Loucy (cell line): Measurements from ENCODE around the gene KLK6.

Experiments used
- H2AFZ ChIP-seq: fragments of 200-600 bp; sonication (generic); 2 replicates; pipeline ENCODE4 v1.6.0; 2016; ENCODE audit warnings: antibody characterized with exemption, mild to moderate bottlenecking, low read length, moderate library complexity
- H3F3A ChIP-seq: fragments of 200-600 bp; 2 replicates; pipeline ENCODE4 v1.6.0; 2016; ENCODE audit warnings: antibody characterized with exemption, low read depth, mild to moderate bottlenecking
- H3K27me3 ChIP-seq: fragments of 200-600 bp; sonication (generic); 2 replicates; pipeline ENCODE4 v1.6.1; 2014; ENCODE audit warnings: low read length, mild to moderate bottlenecking; ENCODE audit not compliant: insufficient read depth, poor library complexity, severe bottlenecking
- H3K36me3 ChIP-seq: fragments of 200-600 bp; sonication (generic); 2 replicates; pipeline ENCODE4 v1.6.1; 2016; ENCODE audit warnings: low read length; ENCODE audit not compliant: insufficient read depth
- H3K4me1 ChIP-seq: fragments of 200-600 bp; sonication (generic); 2 replicates; pipeline ENCODE4 v1.5.1; 2014; ENCODE audit warnings: low read length, mild to moderate bottlenecking; ENCODE audit not compliant: insufficient read depth, poor library complexity, severe bottlenecking
- H3K4me2 ChIP-seq: fragments of 200-600 bp; sonication (generic); 2 replicates; pipeline ENCODE4 v1.6.0; 2014; ENCODE audit warnings: antibody characterized with exemption, low read length, low read depth, mild to moderate bottlenecking; ENCODE audit not compliant: poor library complexity, severe bottlenecking
- H3K4me3 ChIP-seq: fragments of 200-600 bp; sonication (generic); 2 replicates; pipeline ENCODE4 v1.5.1; 2014; ENCODE audit warnings: low read length, mild to moderate bottlenecking, mixed read lengths; ENCODE audit not compliant: poor library complexity, severe bottlenecking
- H3K79me2 ChIP-seq: fragments of 200-600 bp; sonication (generic); 2 replicates; pipeline ENCODE4 v1.6.1; 2014; ENCODE audit warnings: low read length; ENCODE audit not compliant: insufficient read depth
- H3K9ac ChIP-seq: fragments of 200-600 bp; sonication (generic); 2 replicates; pipeline ENCODE4 v1.6.0; 2014; ENCODE audit warnings: mild to moderate bottlenecking, low read depth, low read length, moderate library complexity; ENCODE audit not compliant: poor library complexity, severe bottlenecking
- H3K9me2 ChIP-seq: fragments of 200-600 bp; sonication (generic); replicated peaks from 2 replicates; pipeline ENCODE4 v1.6.1; 2016; ENCODE audit warnings: low read depth, low read length, mixed read lengths
- H3K9me3 ChIP-seq: fragments of 200-600 bp; sonication (generic); 2 replicates; pipeline ENCODE4 v1.6.1; 2014; ENCODE audit warnings: mild to moderate bottlenecking, antibody characterized with exemption, low read length, low read depth; ENCODE audit not compliant: insufficient read depth
- H4K20me1 ChIP-seq: fragments of 200-600 bp; sonication (generic); 2 replicates; pipeline ENCODE4 v1.6.0; 2014; ENCODE audit warnings: antibody characterized with exemption, low read length, mild to moderate bottlenecking; ENCODE audit not compliant: insufficient read depth, poor library complexity, severe bottlenecking
- EZH2phosphoT487 ChIP-seq: fragments of 200-600 bp; IDR thresholded peaks from 2 replicates; pipeline ENCODE4 v1.6.1; 2018; ENCODE audit warnings: antibody characterized with exemption, mild to moderate bottlenecking, moderate library complexity, borderline replicate concordance
- TF ChIP-seq, protein P1 (sequence below): fragments of 200-600 bp; sonication (generic); conservative IDR thresholded peaks from 2 replicates; pipeline ENCODE4 v1.5.1; 2014; ENCODE audit warnings: mild to moderate bottlenecking, antibody characterized with exemption, low read length

KLK6 gene

DNA sequence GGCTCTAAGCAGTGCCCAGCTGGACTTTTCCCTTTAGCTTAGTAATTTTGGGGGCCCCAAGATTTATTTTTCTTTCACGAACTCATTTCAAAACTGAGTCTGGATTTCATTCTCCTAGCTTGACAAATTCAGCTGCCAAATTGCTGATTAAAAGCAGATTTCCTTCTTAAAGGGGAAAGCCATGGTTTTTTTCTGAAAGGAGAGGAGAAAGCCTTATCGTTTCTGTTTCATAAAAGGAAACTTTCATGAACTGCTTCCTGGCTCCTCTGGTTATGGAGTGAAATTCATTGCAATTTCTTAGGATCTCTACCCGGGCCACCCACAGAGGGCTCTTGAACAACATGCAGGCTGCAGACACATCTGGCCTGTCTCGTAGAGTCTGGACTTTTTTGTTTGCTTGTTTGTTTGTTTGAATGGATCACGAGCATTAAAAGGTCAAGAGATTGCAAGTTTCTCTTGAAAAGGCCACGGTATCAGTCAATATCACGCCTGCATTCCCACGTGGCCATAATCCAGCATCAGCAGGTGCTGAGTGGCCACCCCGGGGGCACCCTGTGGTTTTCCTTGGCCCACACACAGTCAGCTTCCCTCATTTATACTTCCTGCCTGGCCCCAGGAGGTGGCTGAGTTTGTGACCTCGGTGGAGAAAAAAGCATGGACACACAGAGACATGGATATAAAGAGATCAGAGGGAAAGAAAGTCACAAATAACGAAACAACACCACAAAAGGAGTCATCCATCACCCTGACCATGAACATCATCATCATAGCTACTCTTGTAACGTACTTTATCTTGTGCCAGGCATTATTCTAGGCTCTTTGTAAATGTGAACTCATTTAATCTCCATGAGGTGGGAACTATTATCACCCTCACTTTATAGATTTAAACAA, 47.7 kb downstream of the KLK6 start:
- Histone ChIP-seq H3K4me1 (peaks cover 7% of the 10 kb centered on the region), H3K9me3 (no peaks in the 10 kb centered on the region), H2AFZ (peak overlapping the region; percentile 69), H3K4me3 (peak overlapping the region; percentile 44), H3K79me2 (no peaks in the 10 kb centered on the region), H3K9me2 (no peaks in the 10 kb centered on the region), H3K36me3 (no peaks in the 10 kb centered on the region), H3K9ac (no peak overlapping the region), H3K4me2 (peak overlapping the region; percentile 69), H3F3A (no peaks in the 10 kb centered on the region), H3K27me3 (no peaks in the 10 kb centered on the region), H4K20me1 (no peaks in the 10 kb centered on the region)
- TF ChIP-seq, protein P1, sequence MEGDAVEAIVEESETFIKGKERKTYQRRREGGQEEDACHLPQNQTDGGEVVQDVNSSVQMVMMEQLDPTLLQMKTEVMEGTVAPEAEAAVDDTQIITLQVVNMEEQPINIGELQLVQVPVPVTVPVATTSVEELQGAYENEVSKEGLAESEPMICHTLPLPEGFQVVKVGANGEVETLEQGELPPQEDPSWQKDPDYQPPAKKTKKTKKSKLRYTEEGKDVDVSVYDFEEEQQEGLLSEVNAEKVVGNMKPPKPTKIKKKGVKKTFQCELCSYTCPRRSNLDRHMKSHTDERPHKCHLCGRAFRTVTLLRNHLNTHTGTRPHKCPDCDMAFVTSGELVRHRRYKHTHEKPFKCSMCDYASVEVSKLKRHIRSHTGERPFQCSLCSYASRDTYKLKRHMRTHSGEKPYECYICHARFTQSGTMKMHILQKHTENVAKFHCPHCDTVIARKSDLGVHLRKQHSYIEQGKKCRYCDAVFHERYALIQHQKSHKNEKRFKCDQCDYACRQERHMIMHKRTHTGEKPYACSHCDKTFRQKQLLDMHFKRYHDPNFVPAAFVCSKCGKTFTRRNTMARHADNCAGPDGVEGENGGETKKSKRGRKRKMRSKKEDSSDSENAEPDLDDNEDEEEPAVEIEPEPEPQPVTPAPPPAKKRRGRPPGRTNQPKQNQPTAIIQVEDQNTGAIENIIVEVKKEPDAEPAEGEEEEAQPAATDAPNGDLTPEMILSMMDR = no peak
- TF ChIP-seq EZH2phosphoT487 = no peak

DNA sequence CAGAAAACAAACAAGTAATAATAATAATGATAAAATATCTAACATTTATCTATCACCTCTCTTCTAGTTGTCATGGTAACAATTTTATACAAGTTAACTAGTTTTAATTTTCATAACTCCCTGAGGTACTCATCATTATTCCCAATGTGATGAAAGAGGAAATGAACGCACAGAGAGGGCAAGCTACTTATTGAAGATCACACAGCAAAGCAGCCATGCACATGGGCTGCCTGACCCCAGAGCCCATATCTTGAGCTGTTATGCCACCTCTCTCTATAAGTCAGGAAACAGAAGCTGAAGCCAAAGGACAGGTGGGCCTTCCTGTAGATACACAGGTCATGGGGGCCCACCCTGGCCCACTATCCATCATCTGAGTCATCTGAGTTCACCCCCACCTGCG, 53.3 kb downstream of the KLK6 start:
- H4K20me1 ChIP-seq = no peaks in the 10 kb centered on the region
- H3F3A ChIP-seq = no peaks in the 10 kb centered on the region
- H3K9me2 ChIP-seq = no peaks in the 10 kb centered on the region
- no peaks in the 10 kb centered on the region for H3K79me2 ChIP-seq
- no peaks in the 10 kb centered on the region for H3K9me3 ChIP-seq
- no peak overlapping the region for H3K9ac ChIP-seq
- H3K4me3 ChIP-seq = no peak overlapping the region
- no peaks in the 10 kb centered on the region for H3K27me3 ChIP-seq
- no peaks in the 10 kb centered on the region for H3K36me3 ChIP-seq
- H3K4me2 ChIP-seq = no peak overlapping the region
- no peak overlapping the region for H2AFZ ChIP-seq
- TF ChIP-seq, protein P1 = no peak
- no peak for TF ChIP-seq EZH2phosphoT487
- H3K4me1 ChIP-seq = no peaks in the 10 kb centered on the region

DNA sequence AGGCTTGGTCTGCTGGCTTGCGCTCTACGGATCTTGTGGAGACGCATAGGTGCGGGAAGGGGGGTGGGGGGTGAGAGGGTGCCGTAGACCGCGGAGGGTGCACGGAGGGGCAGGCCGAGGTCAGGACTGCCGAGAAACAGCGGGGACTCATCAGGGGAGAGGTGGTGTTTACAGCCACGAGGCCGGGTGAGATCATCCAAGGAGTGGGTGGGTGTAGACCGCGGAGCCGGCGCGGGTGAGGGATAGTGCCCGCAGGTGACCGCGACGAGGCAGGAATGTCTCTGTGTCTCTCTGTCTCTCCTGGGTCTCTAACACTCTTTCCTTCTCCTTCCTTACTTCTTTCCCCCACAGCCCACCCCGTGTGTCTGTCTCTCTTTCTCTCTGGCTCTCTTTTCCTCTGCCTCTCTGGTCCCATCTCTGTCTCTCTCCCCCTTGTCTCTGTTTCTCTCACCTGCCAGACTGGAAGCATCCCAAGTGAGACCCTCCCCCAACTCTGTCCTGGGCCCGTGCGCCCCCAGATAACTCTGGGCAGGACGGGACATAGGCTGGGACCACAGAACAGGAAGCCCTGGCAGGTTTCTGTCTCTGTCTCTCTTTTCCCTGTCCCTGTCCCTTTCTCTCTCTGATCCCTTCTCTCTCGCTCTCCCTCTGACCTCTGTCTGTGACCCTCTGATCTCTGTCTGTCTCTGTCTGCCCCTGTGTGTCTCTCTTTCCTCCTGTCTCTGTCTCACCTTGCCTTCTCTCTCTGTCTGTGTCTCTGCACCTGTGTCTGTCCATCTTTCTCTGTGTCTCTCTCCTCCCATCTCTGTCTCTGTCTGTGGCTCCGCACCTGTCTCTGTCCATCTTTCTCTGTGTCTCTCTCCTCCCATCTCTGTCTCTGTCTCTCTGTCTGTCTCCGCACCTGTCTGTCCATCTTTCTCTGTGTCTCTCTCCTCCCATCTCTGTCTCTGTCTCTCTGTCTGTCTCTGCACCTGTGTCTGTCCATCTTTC, 56.4 kb downstream of the KLK6 start:
- no peak for TF ChIP-seq EZH2phosphoT487
- TF ChIP-seq, protein P1 = no peak
- Histone ChIP-seq H3K27me3 (no peaks in the 10 kb centered on the region), H3K4me2 (no peak overlapping the region), H3K36me3 (no peaks in the 10 kb centered on the region), H3K9ac (no peak overlapping the region), H2AFZ (no peak overlapping the region), H3K4me3 (no peak overlapping the region), H3K4me1 (no peaks in the 10 kb centered on the region), H3F3A (no peaks in the 10 kb centered on the region), H3K9me2 (no peaks in the 10 kb centered on the region), H3K9me3 (no peaks in the 10 kb centered on the region), H3K79me2 (no peaks in the 10 kb centered on the region), H4K20me1 (no peaks in the 10 kb centered on the region)
